GM12891 (cell line): ENCODE measurements around the gene SPZ1.

Source experiments
- POLR2A ChIP-seq: IDR thresholded peaks from 2 replicates; pipeline ENCODE4 v1.6.1; 2011; ENCODE audit warnings: low read depth, low read length, control low read depth
- POLR2AphosphoS5 ChIP-seq: IDR thresholded peaks from 2 replicates; pipeline ENCODE4 v1.6.1; 2011; ENCODE audit warnings: low read depth, low read length, control low read depth

DNA sequence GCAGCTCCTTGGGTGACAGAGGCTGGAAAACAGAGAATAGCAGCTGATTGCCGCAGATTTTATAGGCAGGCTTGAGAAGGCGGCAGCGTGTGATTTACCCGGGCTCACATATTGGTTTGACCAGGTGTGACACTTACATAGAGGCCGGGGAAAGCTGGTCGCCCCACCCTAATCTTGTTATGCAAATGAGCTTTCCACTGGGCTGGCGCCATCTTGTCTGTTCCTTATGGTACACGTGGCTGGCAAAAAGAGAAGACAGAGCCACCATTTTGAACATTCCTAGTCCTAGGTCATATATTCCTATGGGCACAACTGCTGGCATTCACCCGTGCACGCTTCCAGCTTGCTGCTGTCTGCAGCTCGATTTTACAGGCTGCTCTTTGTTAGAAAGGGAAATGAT lies 11.3 kb upstream of the SPZ1 start:
- TF ChIP-seq POLR2A (no peak), POLR2AphosphoS5 (no peak)
